Thoracic aorta (tissue), 2 donors: Measurements from ENCODE around the gene PTOV1. TPM values are rescaled to one million over a fixed set of nuclear protein-coding genes. Genes with fewer than 3 reads are reported as not detected.
"Not testable (repeated sequence)": the region's sequence is repeated elsewhere in the genome, so short reads cannot be mapped to it uniquely, and the experiment has no call there.

Experiments
- ATAC-seq: fragments of 150-250 bp; one replicate; pipeline ENCODE4 v1.8.0; 2017; ENCODE audit warnings: low read depth; ENCODE audit not compliant: insufficient number of reproducible peaks, low FRiP score
- DNase-seq: peaks from one replicate; pipeline ENCODE4 v3.0.0-alpha.2; 2020; ENCODE audit warnings: low spot score
- H3K27ac ChIP-seq, 2 donors: fragments of 200-600 bp; sonication (generic); 1 replicate in 1 of 2; 2 replicates in 1 of 2; pipeline ENCODE4 v1.5.1; 2016; ENCODE audit warnings: mild to moderate bottlenecking in 2 of 2, moderate library complexity in 2 of 2
- H3K27me3 ChIP-seq: fragments of 200-600 bp; sonication (generic); replicated peaks from 2 replicates; pipeline ENCODE4 v1.6.0; 2016; ENCODE audit warnings: mild to moderate bottlenecking; ENCODE audit not compliant: insufficient read depth
- H3K36me3 ChIP-seq: fragments of 200-600 bp; sonication (generic); one replicate; pipeline ENCODE4 v1.5.1; 2016
- H3K4me1 ChIP-seq, 2 donors: fragments of 200-600 bp; sonication (generic); 1 replicate in 1 of 2; 2 replicates in 1 of 2; pipeline versions ENCODE4 v1.5.1 to v1.6.0; 2016; ENCODE audit warnings: low read depth in 2 of 2, mild to moderate bottlenecking in 1 of 2; ENCODE audit not compliant: control insufficient read depth in 1 of 2
- H3K4me3 ChIP-seq: fragments of 200-600 bp; sonication (generic); 2 replicates; pipeline ENCODE4 v1.5.1; 2016; ENCODE audit warnings: mild to moderate bottlenecking
- H3K9me3 ChIP-seq: fragments of 200-600 bp; sonication (generic); 2 replicates; pipeline ENCODE4 v1.5.1; 2016
- total RNA-seq, 2 donors: library from RNA; depleted of rRNA; stranded (reverse); fragments of >200 nt; gene quantifications; one replicate each; pipeline versions ENCODE4 v1.1.0 to v1.2.3, GENCODE V29; 2016
- TF ChIP-seq, protein P1 (sequence below): fragments of 200-600 bp; sonication (generic); IDR thresholded peaks from one replicate; pipeline ENCODE4 v1.5.1; 2019; ENCODE audit warnings: antibody characterized with exemption

Gene PTOV1
- total RNA-seq, 2 donors from 2014 or later, result 62.9 to 72.2 TPM

DNA sequence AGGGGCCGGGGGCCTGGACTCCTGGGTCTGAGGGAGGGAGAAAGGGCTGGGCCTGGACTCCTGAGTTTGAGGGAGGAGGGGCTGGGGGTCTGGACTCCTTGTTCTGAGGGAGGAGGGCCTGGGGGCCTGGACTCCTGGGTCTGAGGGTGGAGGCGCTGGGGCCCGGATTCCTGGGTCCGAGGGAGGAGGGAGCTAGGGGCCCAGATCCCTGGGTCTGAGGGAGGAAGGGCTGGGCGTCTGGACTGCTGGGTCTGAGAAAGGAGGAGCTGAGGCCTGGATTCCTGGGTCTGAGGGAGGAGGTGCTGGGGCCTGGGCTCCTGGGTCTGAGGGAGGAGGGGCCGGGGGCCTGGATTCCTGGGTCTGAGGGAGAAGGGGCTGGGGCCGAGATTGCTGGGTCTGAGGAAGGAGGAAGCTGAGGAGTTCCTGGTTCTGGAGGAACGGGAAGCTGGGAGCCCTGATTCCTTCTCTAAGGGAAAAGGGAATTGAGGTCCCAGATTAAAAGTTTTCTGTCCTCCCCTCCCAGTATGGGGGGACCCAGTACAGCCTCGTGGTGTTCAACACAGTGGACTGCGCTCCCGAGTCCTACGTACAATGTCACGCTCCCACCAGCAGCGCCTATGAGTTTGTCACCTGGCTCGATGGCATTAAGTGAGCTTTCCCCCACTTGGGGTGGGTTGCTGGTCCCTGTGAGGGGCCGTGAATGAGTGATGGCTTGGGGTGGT lies 32.1 kb upstream of the PTOV1 start:
- H3K36me3 ChIP-seq, result peaks cover 5% of the 10 kb centered on the region
- ATAC-seq (no peak), DNase-seq (no peak)
- no peaks in the 10 kb centered on the region for H3K9me3 ChIP-seq
- H3K27ac ChIP-seq, result peak overlapping the region; percentile 90 to 98
- TF ChIP-seq, protein P1, sequence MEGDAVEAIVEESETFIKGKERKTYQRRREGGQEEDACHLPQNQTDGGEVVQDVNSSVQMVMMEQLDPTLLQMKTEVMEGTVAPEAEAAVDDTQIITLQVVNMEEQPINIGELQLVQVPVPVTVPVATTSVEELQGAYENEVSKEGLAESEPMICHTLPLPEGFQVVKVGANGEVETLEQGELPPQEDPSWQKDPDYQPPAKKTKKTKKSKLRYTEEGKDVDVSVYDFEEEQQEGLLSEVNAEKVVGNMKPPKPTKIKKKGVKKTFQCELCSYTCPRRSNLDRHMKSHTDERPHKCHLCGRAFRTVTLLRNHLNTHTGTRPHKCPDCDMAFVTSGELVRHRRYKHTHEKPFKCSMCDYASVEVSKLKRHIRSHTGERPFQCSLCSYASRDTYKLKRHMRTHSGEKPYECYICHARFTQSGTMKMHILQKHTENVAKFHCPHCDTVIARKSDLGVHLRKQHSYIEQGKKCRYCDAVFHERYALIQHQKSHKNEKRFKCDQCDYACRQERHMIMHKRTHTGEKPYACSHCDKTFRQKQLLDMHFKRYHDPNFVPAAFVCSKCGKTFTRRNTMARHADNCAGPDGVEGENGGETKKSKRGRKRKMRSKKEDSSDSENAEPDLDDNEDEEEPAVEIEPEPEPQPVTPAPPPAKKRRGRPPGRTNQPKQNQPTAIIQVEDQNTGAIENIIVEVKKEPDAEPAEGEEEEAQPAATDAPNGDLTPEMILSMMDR, result no peak
- peaks cover 18 to 20% of the 10 kb centered on the region in 2 donors for H3K4me1 ChIP-seq
- H3K4me3 ChIP-seq, result peak overlapping the region; percentile 96
- no peaks in the 10 kb centered on the region for H3K27me3 ChIP-seq

DNA sequence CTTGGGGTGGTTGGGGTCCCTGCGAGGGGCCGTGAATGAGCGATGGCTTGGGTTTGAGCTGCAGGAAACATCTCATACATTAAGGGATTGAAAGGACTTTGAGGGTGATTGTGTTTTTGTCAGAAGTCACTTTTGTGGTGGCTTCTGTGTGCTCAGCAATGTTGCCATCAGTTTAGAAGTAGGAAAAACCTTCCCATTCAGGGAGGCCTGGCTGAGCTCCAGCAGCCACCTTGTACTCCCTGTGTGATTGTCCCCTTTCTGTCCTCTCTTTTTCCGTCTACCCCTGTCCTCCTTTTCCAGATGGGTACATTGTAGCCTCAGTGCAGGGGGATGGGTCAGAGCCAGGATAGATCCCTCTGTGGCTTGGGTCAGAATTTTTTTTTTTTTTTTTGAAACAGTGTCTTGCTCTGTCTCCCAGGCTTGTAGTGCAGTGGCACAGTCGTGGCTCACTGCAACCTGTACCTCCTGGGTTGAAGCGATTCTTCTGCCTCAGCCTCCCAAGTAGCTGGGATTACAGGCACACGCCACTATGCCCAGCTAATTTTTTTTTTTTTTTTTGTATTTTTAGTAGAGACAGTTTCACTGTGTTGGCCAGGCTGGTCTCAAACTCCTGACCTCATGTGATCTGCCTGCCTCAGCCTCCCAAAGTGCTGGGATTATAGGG lies 31.4 kb upstream of the PTOV1 start:
- not testable (repeated sequence) for H3K9me3 ChIP-seq, H3K36me3 ChIP-seq, ATAC-seq, H3K27me3 ChIP-seq, H3K27ac ChIP-seq, DNase-seq
- H3K4me3 ChIP-seq, result peak overlapping the region; percentile 96
- H3K4me1 ChIP-seq, result peaks cover 12% of the 10 kb centered on the region in 2 donors

DNA sequence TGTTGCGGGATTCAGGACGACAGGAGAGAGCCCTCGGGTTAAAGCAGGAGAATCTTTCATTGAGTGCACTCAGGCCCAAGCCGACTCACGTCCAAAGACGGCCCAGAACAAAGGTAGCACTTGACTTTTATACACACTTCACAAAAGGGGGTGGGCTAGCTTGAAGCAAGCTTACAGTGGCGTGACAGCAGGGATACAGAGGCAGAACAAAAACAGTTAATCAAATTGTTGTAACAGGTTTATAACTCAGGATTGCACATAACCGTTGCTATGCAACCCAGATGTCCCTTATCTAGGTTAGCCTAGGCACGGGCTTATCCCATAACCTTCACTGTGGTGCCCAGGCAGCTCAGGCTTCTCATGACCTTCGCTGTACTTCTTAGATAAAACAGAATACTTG lies 30.8 kb upstream of the PTOV1 start:
- TF ChIP-seq, protein P1, result no peak
- peaks cover 12% of the 10 kb centered on the region in 2 donors for H3K4me1 ChIP-seq
- peaks cover 5% of the 10 kb centered on the region for H3K36me3 ChIP-seq
- ATAC-seq (no peak), DNase-seq (no peak)
- H3K27ac ChIP-seq, result no peak overlapping the region
- no peak overlapping the region for H3K4me3 ChIP-seq
- H3K27me3 ChIP-seq, result no peaks in the 10 kb centered on the region
- H3K9me3 ChIP-seq, result no peaks in the 10 kb centered on the region

DNA sequence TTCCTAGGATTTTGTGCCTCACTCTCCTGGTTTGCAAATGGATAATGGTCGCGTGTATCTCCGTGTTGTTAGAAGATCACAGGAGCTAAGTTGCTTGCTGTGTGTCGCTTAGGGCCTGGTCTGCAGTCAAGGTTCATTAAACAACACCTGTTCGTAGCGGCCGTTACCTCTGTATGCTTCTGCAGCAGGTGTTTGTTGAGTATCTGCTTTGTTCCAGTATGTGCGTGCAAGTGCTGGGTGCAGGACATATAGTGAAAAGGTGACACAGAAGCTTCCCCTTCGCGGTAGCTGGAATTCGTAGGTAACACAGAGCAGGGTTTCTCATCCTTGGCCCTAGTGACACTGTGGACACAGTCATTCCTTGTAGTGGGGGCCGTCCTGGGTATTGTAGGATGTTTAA lies 27.5 kb upstream of the PTOV1 start:
- DNase-seq (no peak), ATAC-seq (no peak)
- Histone ChIP-seq H3K36me3 (peaks cover 9% of the 10 kb centered on the region), H3K4me3 (no peak overlapping the region), H3K27ac (no peak overlapping the region), H3K27me3 (no peaks in the 10 kb centered on the region), H3K9me3 (no peaks in the 10 kb centered on the region), H3K4me1 (peaks cover 9 to 12% of the 10 kb centered on the region in 2 donors)
- TF ChIP-seq, protein P1, result no peak

DNA sequence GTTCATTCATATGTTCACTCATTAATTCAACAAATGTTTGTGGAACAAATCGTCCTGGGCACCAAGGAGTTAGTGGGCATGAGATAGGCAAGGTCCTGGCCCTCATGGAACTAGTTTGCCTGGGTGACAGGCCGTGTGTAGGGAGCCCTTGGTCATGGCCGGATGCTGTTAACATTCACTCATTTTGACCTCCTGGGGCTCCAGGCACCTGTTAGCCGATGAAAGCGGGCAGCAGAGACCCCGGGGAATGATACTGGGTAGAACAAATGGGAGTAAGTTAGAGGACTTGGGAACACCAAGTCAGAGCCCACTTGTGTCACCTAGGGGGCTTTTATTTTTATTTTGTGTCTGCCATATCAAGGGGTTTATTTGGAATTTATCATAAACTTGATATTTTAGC lies 26.3 kb upstream of the PTOV1 start:
- peaks cover under 1% of the 10 kb centered on the region in 2 donors for H3K4me1 ChIP-seq
- peaks cover 10% of the 10 kb centered on the region for H3K36me3 ChIP-seq
- no peaks in the 10 kb centered on the region for H3K9me3 ChIP-seq
- H3K4me3 ChIP-seq, result no peak overlapping the region
- ATAC-seq, result no peak
- DNase-seq, result no peak
- TF ChIP-seq, protein P1, result no peak
- H3K27me3 ChIP-seq, result no peaks in the 10 kb centered on the region
- H3K27ac ChIP-seq, result no peak overlapping the region
